Thyroid gland (tissue), 4 donors: ENCODE measurements around the gene MAP3K5. TPM values are rescaled to one million over a fixed set of nuclear protein-coding genes. Genes with fewer than 3 reads are reported as not detected.

Experiments used
- DNase-seq, 2 donors: peaks; one replicate each; pipeline ENCODE4 v3.0.0-alpha.2; 2019
- H3K27ac ChIP-seq, 3 donors: fragments of 200-600 bp; sonication (generic); 1 replicate in 2 of 3; 2 replicates in 1 of 3; pipeline ENCODE4 v1.5.1; 2016 to 2019; ENCODE audit warnings: mild to moderate bottlenecking in 1 of 3, moderate library complexity in 1 of 3
- H3K27me3 ChIP-seq: fragments of 200-600 bp; sonication (generic); one replicate; pipeline ENCODE4 v1.5.1; 2019
- H3K36me3 ChIP-seq, 2 donors: fragments of 200-600 bp; sonication (generic); one replicate each; pipeline ENCODE4 v1.5.1; 2016 to 2019
- H3K4me1 ChIP-seq, 2 donors: fragments of 200-600 bp; sonication (generic); one replicate each; pipeline ENCODE4 v1.5.1; 2017 to 2019
- H3K4me3 ChIP-seq, 3 donors: fragments of 200-600 bp; sonication (generic); replicated peaks in 1 of 3; 1 replicate in 2 of 3; 2 replicates in 1 of 3; pipeline ENCODE4 v1.5.1; 2016; ENCODE audit warnings: mild to moderate bottlenecking in 1 of 3
- H3K9me3 ChIP-seq: fragments of 200-600 bp; sonication (generic); one replicate; pipeline ENCODE4 v1.5.1; 2017
- CTCF ChIP-seq, 6 experiments: fragments of 200-600 bp in 3 of 6; fragments of 450-650 bp in 3 of 6; sonication (generic) in 3 of 6; IDR thresholded peaks; one replicate each; pipeline ENCODE4 v1.5.1; 2016 to 2019; ENCODE audit warnings: antibody characterized with exemption in 6 of 6, mild to moderate bottlenecking in 2 of 6, inconsistent platforms in 1 of 6, moderate library complexity in 1 of 6
- POLR2A ChIP-seq, 2 donors: fragments of 450-650 bp; IDR thresholded peaks; one replicate each; pipeline ENCODE4 v1.6.1; 2017; ENCODE audit warnings: antibody characterized with exemption in 2 of 2, mild to moderate bottlenecking in 2 of 2, moderate library complexity in 1 of 2
- WGBS, 2 donors: methylation state at CpG; one replicate each; pipeline ENCODE4 v1.1.5; 2017; 5-methylcytosine and 5-hydroxymethylcytosine counted together
- intact Hi-C: fragments of 100-400 bp; cut with DNase I; formaldehyde crosslinking; loops from one replicate; pipeline ENCODE4 v1.15.1; 2023
- total RNA-seq, 4 donors: library from RNA; depleted of rRNA; stranded (reverse); fragments of >200 nt; gene quantifications; one replicate each; pipeline ENCODE4 v1.2.3, GENCODE V29; 2016

The MAP3K5 gene
- total RNA-seq, 4 donors from 2014 or later: 28.1 to 68.0 (median 46.5) TPM

- WGBS, 2 donors: 91 to 95% methylated on average over 3 of the region's 3 CpGs
- TF ChIP-seq POLR2A (IDR thresholded peaks at IDR 0.05) (no peak), CTCF (IDR thresholded peaks at IDR 0.05) (no peak)
- no peaks in the 10 kb centered on the region for H3K4me1 ChIP-seq
- H3K27ac ChIP-seq: no peak overlapping the region
- H3K36me3 ChIP-seq: no peaks in the 10 kb centered on the region
- intact Hi-C loops: no loop called here
- no peaks in the 10 kb centered on the region for H3K27me3 ChIP-seq
- H3K9me3 ChIP-seq: no peaks in the 10 kb centered on the region
- H3K4me3 ChIP-seq: no peak overlapping the region
- no peak for DNase-seq
Measured at GRCh38 chr6:136676075-136676474, 116.2 kb downstream of the MAP3K5 start.

GRCh38 chr6:136673571-136673970, 118.7 kb downstream of the MAP3K5 start:
- Histone ChIP-seq H3K4me1 (peaks cover 14 to 16% of the 10 kb centered on the region in 2 donors), H3K4me3 (no peak overlapping the region), H3K27me3 (no peaks in the 10 kb centered on the region), H3K36me3 (no peaks in the 10 kb centered on the region), H3K27ac (no peak overlapping the region), H3K9me3 (no peaks in the 10 kb centered on the region)
- DNase-seq: no peak
- intact Hi-C loops: no loop called here
- no peak for TF ChIP-seq CTCF (IDR thresholded peaks at IDR 0.05)
- TF ChIP-seq POLR2A (IDR thresholded peaks at IDR 0.05): no peak

- no peak for TF ChIP-seq CTCF (IDR thresholded peaks at IDR 0.05)
- TF ChIP-seq POLR2A (IDR thresholded peaks at IDR 0.05): no peak
- intact Hi-C loops: no loop called here
- 90 to 98% methylated on average over 4 of the region's 4 CpGs for WGBS, 2 donors
- H3K4me1 ChIP-seq: peaks cover 18 to 20% of the 10 kb centered on the region in 2 donors
- no peaks in the 10 kb centered on the region for H3K27me3 ChIP-seq
- H3K27ac ChIP-seq: no peak overlapping the region
- no peaks in the 10 kb centered on the region for H3K36me3 ChIP-seq
- H3K9me3 ChIP-seq: no peaks in the 10 kb centered on the region
- no peak for DNase-seq
- no peak overlapping the region for H3K4me3 ChIP-seq
Measured at GRCh38 chr6:136672144-136672543, 120.1 kb downstream of the MAP3K5 start.

- Histone ChIP-seq H3K4me1 (peaks cover 26 to 30% of the 10 kb centered on the region in 2 donors), H3K36me3 (no peaks in the 10 kb centered on the region), H3K9me3 (no peaks in the 10 kb centered on the region), H3K4me3 (no peak overlapping the region), H3K27ac (peak overlapping the region; percentile 10 to 72 (median 33)), H3K27me3 (no peaks in the 10 kb centered on the region)
- peak; percentile 18 to 25 for DNase-seq
- TF ChIP-seq CTCF (IDR thresholded peaks at IDR 0.05) (no peak), POLR2A (IDR thresholded peaks at IDR 0.05) (no peak)
- intact Hi-C loops: no loop called here
- WGBS, 2 donors: 28 to 33% methylated on average over 3 of the region's 3 CpGs
Measured at GRCh38 chr6:136669299-136669699, 123.0 kb downstream of the MAP3K5 start.

GRCh38 chr6:136668571-136668970, 123.7 kb downstream of the MAP3K5 start:
- TF ChIP-seq POLR2A (IDR thresholded peaks at IDR 0.05) (no peak), CTCF (IDR thresholded peaks at IDR 0.05) (no peak)
- Histone ChIP-seq H3K9me3 (no peaks in the 10 kb centered on the region), H3K27me3 (no peaks in the 10 kb centered on the region), H3K36me3 (no peaks in the 10 kb centered on the region), H3K4me1 (peaks cover 26 to 30% of the 10 kb centered on the region in 2 donors), H3K4me3 (no peak overlapping the region), H3K27ac (peak overlapping the region in 2 of 3 donors; percentile 33 to 72)
- intact Hi-C loops: no loop called here
- WGBS, 2 donors: 83 to 88% methylated on average over 3 of the region's 3 CpGs
- DNase-seq: no peak
